ENCODE data around the gene CFAP46. TPM values are rescaled to one million over a fixed set of nuclear protein-coding genes. Genes with fewer than 3 reads are reported as not detected.

CFAP46 gene
- total and polyA plus RNA-seq, 2 of the 8 experiments (the other 6 are each of a cell fraction or from before 2014, with no cell fraction given) = 2.6 to 4.8 TPM

GRCh38 chr10:132957131-132957530 lies 14.8 kb upstream of the CFAP46 start:
- no peak overlapping the region for H2BK120ac ChIP-seq (replicated peaks; ENCODE audit: low read depth, low read length)
- POLR2A ChIA-PET (ENCODE audit: partially characterized antibody) = no interaction called here
- FAIRE-seq = no peak
- peaks cover 3 to 6% (median 5%) of the 10 kb centered on the region in 4 experiments; a peak in 6 of 7 replicates for H3K4me1 ChIP-seq (replicated peaks in 1 of 4; ENCODE audit: control insufficient read depth in 3 of 4, insufficient read depth in 4 of 4, low read length in 3 of 4)
- H3K27ac ChIP-seq (ENCODE audit: low read depth, low read length) = no peak overlapping the region
- H2BK5ac ChIP-seq (ENCODE audit: low read depth, low read length) = no peak overlapping the region
- no peak overlapping the region for H3K18ac ChIP-seq (ENCODE audit: extremely low read depth, low read length)
- no peaks in the 10 kb centered on the region for H3K27me3 ChIP-seq (replicated peaks in 1 of 4; ENCODE audit: control insufficient read depth in 3 of 4, extremely low read depth in 1 of 4, insufficient read depth in 3 of 4, low read length in 3 of 4)
- no peak overlapping the region for H4K8ac ChIP-seq (ENCODE audit: extremely low read depth, insufficient read depth, low read length)
- no peaks in the 10 kb centered on the region for H3K9me3 ChIP-seq (ENCODE audit: insufficient read depth in 2 of 2, low read depth in 1 of 2, low read length in 1 of 2)
- no peaks in the 10 kb centered on the region for H3K79me2 ChIP-seq (ENCODE audit: control insufficient read depth in 1 of 2, insufficient read depth in 2 of 2, low read length in 2 of 2)
- H2BK12ac ChIP-seq (ENCODE audit: low read depth, low read length) = no peak overlapping the region
- no peak overlapping the region for H3K9ac ChIP-seq (replicated peaks in 1 of 4; ENCODE audit: extremely low read depth in 1 of 4, low read depth in 3 of 4, low read length in 3 of 4)
- no peak overlapping the region for H3K4me2 ChIP-seq (ENCODE audit: insufficient read depth in 1 of 2, low read depth in 2 of 2, low read length in 2 of 2)
- no peak overlapping the region for H4K91ac ChIP-seq (replicated peaks; ENCODE audit: insufficient read length, low read length)
- CTCF ChIA-PET (ENCODE audit: partially characterized antibody) = interaction anchor here (0.8 to 1.6 kb wide), 2 partner anchors 50 to 75 kb away, joined by 3 read pairs; no protein-coding TSS in a partner anchor
- no peaks in the 10 kb centered on the region for H3K79me1 ChIP-seq (ENCODE audit: low read depth, low read length)
- WGBS, 2 experiments (ENCODE audit: extremely low coverage in 1 of 2, insufficient coverage in 1 of 2, insufficient read length in 1 of 2, insufficient replicate concordance in 2 of 2, low coverage in 1 of 2, low lambda C conversion rate in 2 of 2, missing lambda C conversion rate in 1 of 2) = 91% methylated on average over 10 of the region's 10 CpGs; no CpG with 5 or more reads in 1 of the 2 experiments
- H3K23me2 ChIP-seq (ENCODE audit: low read depth, low read length) = peaks cover 4% of the 10 kb centered on the region
- no peaks in the 10 kb centered on the region for H3K36me3 ChIP-seq (ENCODE audit: control insufficient read depth in 2 of 4, insufficient read depth in 4 of 4, low read length in 3 of 4)
- H3K4me3 ChIP-seq (ENCODE audit: extremely low read depth in 1 of 4, insufficient read depth in 2 of 4, low read depth in 3 of 4, low read length in 4 of 4) = no peak overlapping the region
- H2AK5ac ChIP-seq (ENCODE audit: low read depth, low read length) = no peak overlapping the region
- no peak for DNase-seq (ENCODE audit: low read depth in 1 of 2, low spot score in 2 of 2)
- H2BK15ac ChIP-seq (ENCODE audit: low read length) = no peak overlapping the region
- H3K14ac ChIP-seq (ENCODE audit: insufficient read length) = no peak overlapping the region
- H2BK20ac ChIP-seq (ENCODE audit: low read length) = no peak overlapping the region
- H4K5ac ChIP-seq (ENCODE audit: insufficient read length, low read depth, low read length) = no peak overlapping the region
- H2AFZ ChIP-seq (ENCODE audit: low read length) = no peak overlapping the region
- no peak overlapping the region for H3K4ac ChIP-seq (replicated peaks; ENCODE audit: insufficient read length, low read depth, low read length)
- H3K56ac ChIP-seq (replicated peaks; ENCODE audit: insufficient read length, low read depth, low read length) = no peak overlapping the region
- H3K23ac ChIP-seq (ENCODE audit: insufficient read length) = no peak overlapping the region
- H4K20me1 ChIP-seq (replicated peaks in 1 of 2; ENCODE audit: control insufficient read depth in 1 of 2, insufficient read depth in 2 of 2, low read length in 2 of 2) = no peaks in the 10 kb centered on the region
- no peak for TF ChIP-seq PHF8 (conservative IDR thresholded peaks at IDR 0.05; ENCODE audit: low read depth, low read length)
- no peak for TF ChIP-seq CTBP2 (IDR thresholded peaks at IDR 0.05; ENCODE audit: borderline replicate concordance, insufficient read depth, insufficient read length, low read length)
- no peak for TF ChIP-seq SP2 (IDR thresholded peaks at IDR 0.05; ENCODE audit: low read length)
- no peak for TF ChIP-seq POLR2AphosphoS5 (IDR thresholded peaks at IDR 0.05; ENCODE audit: low read depth, low read length)
- no peak for TF ChIP-seq SIN3A (conservative IDR thresholded peaks at IDR 0.05 in 1 of 2, IDR thresholded peaks at IDR 0.05 in 1 of 2; ENCODE audit: low read depth in 1 of 2, low read length in 2 of 2)
- TF ChIP-seq TEAD4 (IDR thresholded peaks at IDR 0.05; ENCODE audit: low read depth, low read length) = no peak
- TF ChIP-seq SP4 (IDR thresholded peaks at IDR 0.05; ENCODE audit: low read length) = no peak
- no peak for TF ChIP-seq RFX5 (IDR thresholded peaks at IDR 0.05; ENCODE audit: borderline replicate concordance, low read depth, low read length)
- TF ChIP-seq GTF2F1 (IDR thresholded peaks at IDR 0.05; ENCODE audit: borderline replicate concordance, low read depth, low read length) = no peak
- TF ChIP-seq CBX8 (IDR thresholded peaks at IDR 0.05; ENCODE audit: borderline replicate concordance, low read depth, low read length) = no peak
- no peak for TF ChIP-seq SRF (IDR thresholded peaks at IDR 0.05; ENCODE audit: low read depth, low read length)
- TF ChIP-seq TBP (IDR thresholded peaks at IDR 0.05; ENCODE audit: low read depth, low read length) = no peak
- TF ChIP-seq TCF12 (IDR thresholded peaks at IDR 0.05; ENCODE audit: low read depth, low read length) = no peak
- no peak for TF ChIP-seq POLR2A (IDR thresholded peaks at IDR 0.05; ENCODE audit: control extremely low read depth in 1 of 2, low read depth in 2 of 2, low read length in 2 of 2)
- no peak for TF ChIP-seq E2F6 (IDR thresholded peaks at IDR 0.05)
